WTC11 (cell line): ENCODE measurements around the gene CACNA2D4. TPM values are rescaled to one million over a fixed set of nuclear protein-coding genes. Genes with fewer than 3 reads are reported as not detected.

Experiments
- ATAC-seq: fragments of 200-7000 bp; cut with Tn5 transposase; 2 replicates; pipeline ENCODE4 v1.10.0; 2021; ENCODE audit warnings: mild to moderate bottlenecking, moderate library complexity
- CTCF ChIA-PET: fragments of 300-600 bp; sonication (Branson Sonifier 250); formaldehyde crosslinking; loops from one replicate; lab custom pipeline; 2021; ENCODE audit warnings: antibody characterized with exemption; lab: Charles Lee
- POLR2A ChIA-PET: fragments of 350-600 bp; sonication (Branson Sonifier 250); formaldehyde crosslinking; loops from one replicate; lab custom pipeline; 2021; ENCODE audit warnings: antibody characterized with exemption; lab: Charles Lee
- DNase-seq: peaks from one replicate; pipeline ENCODE4 v3.0.0; 2021; ENCODE audit warnings: low spot score
- H3K27ac Mint-ChIP-seq: 2 replicates; pipeline ENCODE4 v1.8.0; 2021; ENCODE audit warnings: mixed read lengths
- H3K27me3 Mint-ChIP-seq: 2 replicates; pipeline ENCODE4 v1.8.0; 2021; ENCODE audit warnings: low read depth, mild to moderate bottlenecking, moderate library complexity, mixed read lengths
- H3K36me3 Mint-ChIP-seq: 2 replicates; pipeline ENCODE4 v1.8.0; 2021; ENCODE audit warnings: mixed read lengths
- H3K4me1 Mint-ChIP-seq: 2 replicates; pipeline ENCODE4 v1.8.0; 2022; ENCODE audit warnings: mixed read lengths
- H3K4me3 Mint-ChIP-seq: 2 replicates; pipeline ENCODE4 v1.8.0; 2021; ENCODE audit warnings: mild to moderate bottlenecking, moderate library complexity, mixed read lengths
- H3K9me3 Mint-ChIP-seq: 2 replicates; pipeline ENCODE4 v1.8.0; 2021; ENCODE audit warnings: mixed read lengths
- CREM ChIP-seq: sonication (generic); formaldehyde crosslinking; IDR thresholded peaks from 2 replicates; pipeline ENCODE4 v1.8.1; 2022; ENCODE audit warnings: mild to moderate bottlenecking, missing genetic modification reagents, moderate library complexity
- EMX1 ChIP-seq: fragments of 250-450 bp; sonication (Bioruptor Pico); IDR thresholded peaks from 2 replicates; pipeline ENCODE4 v1.8.0; 2021; ENCODE audit warnings: mild to moderate bottlenecking
- ETV6 ChIP-seq: sonication (generic); formaldehyde crosslinking; IDR thresholded peaks from 2 replicates; pipeline ENCODE4 v1.8.1; 2022; ENCODE audit warnings: mild to moderate bottlenecking, missing genetic modification reagents
- IRF2 ChIP-seq: sonication (generic); formaldehyde crosslinking; IDR thresholded peaks from 2 replicates; pipeline ENCODE4 v1.8.0; 2022; ENCODE audit warnings: low read depth, missing genetic modification reagents, borderline replicate concordance
- JAZF1 ChIP-seq: fragments of 250-450 bp; sonication (Bioruptor Pico); IDR thresholded peaks from 2 replicates; pipeline ENCODE4 v1.9.0; 2021; ENCODE audit warnings: moderate library complexity, mild to moderate bottlenecking, inconsistent platforms
- MXD4 ChIP-seq: fragments of 250-450 bp; sonication (Bioruptor Pico); IDR thresholded peaks from 2 replicates; pipeline ENCODE4 v1.8.0; 2021; ENCODE audit warnings: mild to moderate bottlenecking, moderate library complexity, borderline replicate concordance
- NR3C1 ChIP-seq: sonication (generic); formaldehyde crosslinking; conservative IDR thresholded peaks from 2 replicates; pipeline ENCODE4 v1.8.1; 2023; ENCODE audit warnings: low read depth, mild to moderate bottlenecking, missing genetic modification reagents
- RORB ChIP-seq: fragments of 250-450 bp; sonication (Bioruptor Pico); IDR thresholded peaks from 2 replicates; pipeline ENCODE4 v1.9.0; 2021; ENCODE audit warnings: mild to moderate bottlenecking
- ZNF396 ChIP-seq: fragments of 250-450 bp; sonication (Bioruptor Pico); IDR thresholded peaks from 2 replicates; pipeline ENCODE4 v1.8.0; 2021; ENCODE audit warnings: mild to moderate bottlenecking, moderate library complexity, borderline replicate concordance
- ZNF416 ChIP-seq: fragments of 250-450 bp; sonication (Bioruptor Pico); IDR thresholded peaks from 2 replicates; pipeline ENCODE4 v1.9.0; 2021; ENCODE audit warnings: mild to moderate bottlenecking, inconsistent platforms
- ZNF423 ChIP-seq: fragments of 250-450 bp; sonication (Bioruptor Pico); IDR thresholded peaks from 2 replicates; pipeline ENCODE4 v2.1.2; 2022; ENCODE audit warnings: mild to moderate bottlenecking, moderate library complexity
- total RNA-seq: library from RNA; stranded (reverse); gene quantifications from 3 replicates; pipeline ENCODE4 v1.2.3, GENCODE V29; 2021
- TF ChIP-seq, protein P1 (sequence below): sonication (generic); formaldehyde crosslinking; IDR thresholded peaks from 2 replicates; pipeline ENCODE4 v1.8.1; 2022; ENCODE audit warnings: mild to moderate bottlenecking, moderate library complexity, missing genetic modification reagents
- TF ChIP-seq, protein P2 (sequence below): sonication (generic); formaldehyde crosslinking; IDR thresholded peaks from 2 replicates; pipeline ENCODE4 v1.8.1; 2022; ENCODE audit warnings: low read depth, mild to moderate bottlenecking, moderate library complexity, missing genetic modification reagents, borderline replicate concordance
- TF ChIP-seq, protein P3 (sequence below): sonication (generic); formaldehyde crosslinking; IDR thresholded peaks from 2 replicates; pipeline ENCODE4 v1.8.1; 2023; ENCODE audit warnings: mild to moderate bottlenecking, missing genetic modification reagents, moderate library complexity
- TF ChIP-seq, protein P4 (sequence below): sonication (generic); formaldehyde crosslinking; IDR thresholded peaks from 2 replicates; pipeline ENCODE4 v1.8.0; 2023; ENCODE audit warnings: mild to moderate bottlenecking, missing genetic modification reagents
- TF ChIP-seq, protein P5 (sequence below): sonication (generic); formaldehyde crosslinking; IDR thresholded peaks from 2 replicates; pipeline ENCODE4 v1.8.0; 2022; ENCODE audit warnings: mild to moderate bottlenecking, missing genetic modification reagents
- TF ChIP-seq, protein P6 (sequence below): fragments of 250-450 bp; sonication (Bioruptor Pico); IDR thresholded peaks from 2 replicates; pipeline ENCODE4 v1.9.0; 2021; ENCODE audit warnings: moderate library complexity, mild to moderate bottlenecking, inconsistent platforms, borderline replicate concordance

CACNA2D4 gene
- total RNA-seq, 1 experiment from 2014 or later = 0.04 TPM

DNA sequence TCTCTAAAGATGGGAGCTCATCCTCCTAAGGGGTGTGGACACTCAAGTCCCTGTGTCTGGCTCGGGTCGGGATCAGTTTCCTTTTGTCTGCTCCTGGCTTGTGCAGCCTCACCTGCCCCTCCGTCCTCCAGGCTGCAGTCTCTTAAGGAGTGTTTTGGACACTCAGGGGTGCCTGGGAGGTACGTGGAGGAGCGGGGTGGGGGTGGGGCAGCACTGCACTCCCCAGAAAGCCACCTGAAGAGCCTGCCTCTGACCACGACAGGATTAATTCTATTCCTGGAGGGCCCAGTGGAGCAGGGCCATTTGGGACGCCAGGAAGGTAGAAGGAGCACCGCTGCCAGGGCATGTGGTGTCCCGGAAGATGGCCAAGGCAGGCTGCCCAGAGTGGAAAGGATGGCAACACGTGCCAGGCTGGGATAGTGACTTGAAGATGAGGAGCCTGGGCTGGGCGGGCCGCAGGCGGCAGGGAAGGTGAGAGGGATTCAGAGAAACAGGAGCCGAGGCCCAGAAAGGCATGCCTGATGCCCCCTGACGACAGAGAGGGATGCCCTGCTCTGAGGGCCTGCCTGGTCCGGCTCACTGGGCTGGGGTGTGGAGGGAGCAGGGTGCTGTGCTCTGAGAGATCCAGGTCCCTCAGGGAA, 112.9 kb downstream of the CACNA2D4 start:
- Mint-ChIP-seq H3K27me3 (no peaks in the 10 kb centered on the region), H3K4me1 (peaks cover 6% of the 10 kb centered on the region; the same call in 1 of the 2 replicates), H3K27ac (no peak overlapping the region), H3K9me3 (0 out of 2 replicates have a peak, but pooled peaks cover 3% of the 10 kb centered on the region), H3K4me3 (no peak overlapping the region), H3K36me3 (no peaks in the 10 kb centered on the region)
- DNase-seq = peak; percentile 5
- TF ChIP-seq, protein P1, sequence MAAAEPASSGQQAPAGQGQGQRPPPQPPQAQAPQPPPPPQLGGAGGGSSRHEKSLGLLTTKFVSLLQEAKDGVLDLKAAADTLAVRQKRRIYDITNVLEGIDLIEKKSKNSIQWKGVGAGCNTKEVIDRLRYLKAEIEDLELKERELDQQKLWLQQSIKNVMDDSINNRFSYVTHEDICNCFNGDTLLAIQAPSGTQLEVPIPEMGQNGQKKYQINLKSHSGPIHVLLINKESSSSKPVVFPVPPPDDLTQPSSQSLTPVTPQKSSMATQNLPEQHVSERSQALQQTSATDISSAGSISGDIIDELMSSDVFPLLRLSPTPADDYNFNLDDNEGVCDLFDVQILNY (CRISPR knock-in tag) = no peak
- TF ChIP-seq ZNF396 (CRISPR knock-in tag) = no peak
- no peak for TF ChIP-seq JAZF1 (CRISPR knock-in tag)
- TF ChIP-seq, protein P2, sequence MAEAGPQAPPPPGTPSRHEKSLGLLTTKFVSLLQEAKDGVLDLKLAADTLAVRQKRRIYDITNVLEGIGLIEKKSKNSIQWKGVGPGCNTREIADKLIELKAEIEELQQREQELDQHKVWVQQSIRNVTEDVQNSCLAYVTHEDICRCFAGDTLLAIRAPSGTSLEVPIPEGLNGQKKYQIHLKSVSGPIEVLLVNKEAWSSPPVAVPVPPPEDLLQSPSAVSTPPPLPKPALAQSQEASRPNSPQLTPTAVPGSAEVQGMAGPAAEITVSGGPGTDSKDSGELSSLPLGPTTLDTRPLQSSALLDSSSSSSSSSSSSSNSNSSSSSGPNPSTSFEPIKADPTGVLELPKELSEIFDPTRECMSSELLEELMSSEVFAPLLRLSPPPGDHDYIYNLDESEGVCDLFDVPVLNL (CRISPR knock-in tag) = no peak
- TF ChIP-seq, protein P3, sequence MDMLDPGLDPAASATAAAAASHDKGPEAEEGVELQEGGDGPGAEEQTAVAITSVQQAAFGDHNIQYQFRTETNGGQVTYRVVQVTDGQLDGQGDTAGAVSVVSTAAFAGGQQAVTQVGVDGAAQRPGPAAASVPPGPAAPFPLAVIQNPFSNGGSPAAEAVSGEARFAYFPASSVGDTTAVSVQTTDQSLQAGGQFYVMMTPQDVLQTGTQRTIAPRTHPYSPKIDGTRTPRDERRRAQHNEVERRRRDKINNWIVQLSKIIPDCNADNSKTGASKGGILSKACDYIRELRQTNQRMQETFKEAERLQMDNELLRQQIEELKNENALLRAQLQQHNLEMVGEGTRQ (CRISPR knock-in tag) = no peak
- TF ChIP-seq CREM (CRISPR knock-in tag) = no peak
- no peak for TF ChIP-seq RORB (CRISPR knock-in tag)
- TF ChIP-seq, protein P4, sequence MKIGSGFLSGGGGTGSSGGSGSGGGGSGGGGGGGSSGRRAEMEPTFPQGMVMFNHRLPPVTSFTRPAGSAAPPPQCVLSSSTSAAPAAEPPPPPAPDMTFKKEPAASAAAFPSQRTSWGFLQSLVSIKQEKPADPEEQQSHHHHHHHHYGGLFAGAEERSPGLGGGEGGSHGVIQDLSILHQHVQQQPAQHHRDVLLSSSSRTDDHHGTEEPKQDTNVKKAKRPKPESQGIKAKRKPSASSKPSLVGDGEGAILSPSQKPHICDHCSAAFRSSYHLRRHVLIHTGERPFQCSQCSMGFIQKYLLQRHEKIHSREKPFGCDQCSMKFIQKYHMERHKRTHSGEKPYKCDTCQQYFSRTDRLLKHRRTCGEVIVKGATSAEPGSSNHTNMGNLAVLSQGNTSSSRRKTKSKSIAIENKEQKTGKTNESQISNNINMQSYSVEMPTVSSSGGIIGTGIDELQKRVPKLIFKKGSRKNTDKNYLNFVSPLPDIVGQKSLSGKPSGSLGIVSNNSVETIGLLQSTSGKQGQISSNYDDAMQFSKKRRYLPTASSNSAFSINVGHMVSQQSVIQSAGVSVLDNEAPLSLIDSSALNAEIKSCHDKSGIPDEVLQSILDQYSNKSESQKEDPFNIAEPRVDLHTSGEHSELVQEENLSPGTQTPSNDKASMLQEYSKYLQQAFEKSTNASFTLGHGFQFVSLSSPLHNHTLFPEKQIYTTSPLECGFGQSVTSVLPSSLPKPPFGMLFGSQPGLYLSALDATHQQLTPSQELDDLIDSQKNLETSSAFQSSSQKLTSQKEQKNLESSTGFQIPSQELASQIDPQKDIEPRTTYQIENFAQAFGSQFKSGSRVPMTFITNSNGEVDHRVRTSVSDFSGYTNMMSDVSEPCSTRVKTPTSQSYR = no peak
- no peak for TF ChIP-seq IRF2 (CRISPR knock-in tag)
- TF ChIP-seq MXD4 (CRISPR knock-in tag) = no peak
- no peak for TF ChIP-seq ETV6 (CRISPR knock-in tag)
- TF ChIP-seq, protein P5, sequence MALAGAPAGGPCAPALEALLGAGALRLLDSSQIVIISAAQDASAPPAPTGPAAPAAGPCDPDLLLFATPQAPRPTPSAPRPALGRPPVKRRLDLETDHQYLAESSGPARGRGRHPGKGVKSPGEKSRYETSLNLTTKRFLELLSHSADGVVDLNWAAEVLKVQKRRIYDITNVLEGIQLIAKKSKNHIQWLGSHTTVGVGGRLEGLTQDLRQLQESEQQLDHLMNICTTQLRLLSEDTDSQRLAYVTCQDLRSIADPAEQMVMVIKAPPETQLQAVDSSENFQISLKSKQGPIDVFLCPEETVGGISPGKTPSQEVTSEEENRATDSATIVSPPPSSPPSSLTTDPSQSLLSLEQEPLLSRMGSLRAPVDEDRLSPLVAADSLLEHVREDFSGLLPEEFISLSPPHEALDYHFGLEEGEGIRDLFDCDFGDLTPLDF (CRISPR knock-in tag) = no peak
- TF ChIP-seq ZNF423 (CRISPR knock-in tag) = no peak
- TF ChIP-seq EMX1 (CRISPR knock-in tag) = no peak
- TF ChIP-seq NR3C1 (CRISPR knock-in tag) = no peak
- TF ChIP-seq, protein P6, sequence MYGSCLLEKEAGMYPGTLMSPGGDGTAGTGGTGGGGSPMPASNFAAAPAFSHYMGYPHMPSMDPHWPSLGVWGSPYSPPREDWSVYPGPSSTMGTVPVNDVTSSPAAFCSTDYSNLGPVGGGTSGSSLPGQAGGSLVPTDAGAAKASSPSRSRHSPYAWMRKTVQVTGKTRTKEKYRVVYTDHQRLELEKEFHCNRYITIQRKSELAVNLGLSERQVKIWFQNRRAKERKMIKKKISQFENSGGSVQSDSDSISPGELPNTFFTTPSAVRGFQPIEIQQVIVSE (CRISPR knock-in tag) = no peak
- TF ChIP-seq ZNF416 = no peak
- CTCF ChIA-PET = interaction anchor here (0.9 kb wide), 1 partner anchor 117 kb away, joined by 4 read pairs; no protein-coding TSS in a partner anchor
- ATAC-seq = no peak
- POLR2A ChIA-PET = no interaction called here
